Esophagus muscularis mucosa (tissue), 4 donors: ENCODE data around the gene IGIP. TPM values are rescaled to one million over a fixed set of nuclear protein-coding genes. Genes with fewer than 3 reads are reported as not detected.

Source experiments
- DNase-seq: peaks from one replicate; pipeline ENCODE4 v3.0.0-alpha.2; 2017; ENCODE audit errors: extremely low spot score
- H3K27ac ChIP-seq, 4 donors: fragments of 200-600 bp; sonication (generic); replicated peaks in 1 of 4; 1 replicate in 3 of 4; 2 replicates in 1 of 4; pipeline ENCODE4 v1.5.1; 2016 to 2019; ENCODE audit warnings: mild to moderate bottlenecking in 1 of 4
- H3K27me3 ChIP-seq, 4 donors: fragments of 200-600 bp; sonication (generic); one replicate each; pipeline versions ENCODE4 v1.5.1 to v1.6.0; 2016 to 2019
- H3K36me3 ChIP-seq, 4 donors: fragments of 200-600 bp; sonication (generic); one replicate each; pipeline ENCODE4 v1.5.1; 2016 to 2019
- H3K4me1 ChIP-seq, 4 donors: fragments of 200-600 bp; sonication (generic); one replicate each; pipeline ENCODE4 v1.5.1; 2016 to 2019
- H3K4me3 ChIP-seq, 4 donors: fragments of 200-600 bp; sonication (generic); 1 replicate in 2 of 4; 2 replicates in 2 of 4; pipeline ENCODE4 v1.5.1; 2016 to 2019; ENCODE audit warnings: mild to moderate bottlenecking in 4 of 4, moderate library complexity in 1 of 4
- H3K9me3 ChIP-seq, 4 donors: fragments of 200-600 bp; sonication (generic); 1 replicate in 3 of 4; 2 replicates in 1 of 4; pipeline ENCODE4 v1.5.1; 2016 to 2019
- EP300 ChIP-seq: sonication (generic); formaldehyde crosslinking; IDR thresholded peaks from one replicate; pipeline ENCODE4 v1.6.1; 2017; ENCODE audit warnings: antibody characterized with exemption
- POLR2A ChIP-seq: fragments of 450-650 bp; IDR thresholded peaks from one replicate; pipeline ENCODE4 v1.6.1; 2017; ENCODE audit warnings: antibody characterized with exemption, moderate library complexity, mild to moderate bottlenecking, low read depth
- POLR2AphosphoS5 ChIP-seq, 2 donors: sonication (generic); formaldehyde crosslinking; IDR thresholded peaks; one replicate each; pipeline ENCODE4 v1.6.1; 2017; ENCODE audit warnings: antibody characterized with exemption in 2 of 2
- WGBS: methylation state at CpG from one replicate; pipeline ENCODE4 v1.1.5; 2018; 5-methylcytosine and 5-hydroxymethylcytosine counted together
- intact Hi-C: fragments of 100-400 bp; cut with DNase I; formaldehyde crosslinking; loops from one replicate; pipeline ENCODE4 v1.15.1; 2023
- total RNA-seq, 4 donors: library from RNA; depleted of rRNA; stranded (reverse); fragments of >200 nt; gene quantifications; one replicate each; pipeline versions ENCODE4 v1.1.0 to v1.2.1, GENCODE V29; 2016
- TF ChIP-seq, protein P1 (sequence below), 3 experiments: fragments of 200-600 bp in 2 of 3; fragments of 450-650 bp in 1 of 3; sonication (generic) in 2 of 3; IDR thresholded peaks; one replicate each; pipeline ENCODE4 v1.5.1; 2017 to 2019; ENCODE audit warnings: antibody characterized with exemption in 3 of 3, mild to moderate bottlenecking in 2 of 3, moderate library complexity in 1 of 3

IGIP gene
- total RNA-seq, 4 donors from 2014 or later: 17.6 to 31.9 (median 27.3) TPM

DNA sequence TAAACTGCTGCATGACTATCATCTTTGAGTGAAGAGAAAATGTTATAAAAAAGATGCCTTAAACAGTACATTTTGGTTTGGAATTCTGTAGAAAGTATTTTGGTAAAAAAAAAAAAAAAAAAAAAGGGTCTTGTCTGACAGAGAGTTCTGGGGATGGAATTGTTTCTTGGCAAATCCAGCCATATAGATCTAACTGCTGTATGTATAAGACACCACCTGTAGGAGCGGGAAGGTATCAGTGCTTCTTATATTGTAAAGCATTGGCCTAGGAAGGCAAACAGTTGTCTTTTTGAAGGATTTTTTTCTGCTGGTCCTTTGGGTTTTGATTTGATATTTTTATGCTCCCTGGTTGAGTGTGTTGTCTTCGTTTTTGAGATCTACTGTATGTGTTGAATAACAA is 9.0 kb upstream of the IGIP start:
- intact Hi-C loops: no loop called here
- no peaks in the 10 kb centered on the region for H3K27me3 ChIP-seq
- no peak for DNase-seq
- H3K27ac ChIP-seq: peak overlapping the region in 1 of 4 donors; percentile 20
- 79% methylated on average over 2 of the region's 2 CpGs for WGBS
- peak overlapping the region in 1 of 4 donors; percentile 89 for H3K4me3 ChIP-seq
- no peaks in the 10 kb centered on the region for H3K36me3 ChIP-seq
- TF ChIP-seq, protein P1, sequence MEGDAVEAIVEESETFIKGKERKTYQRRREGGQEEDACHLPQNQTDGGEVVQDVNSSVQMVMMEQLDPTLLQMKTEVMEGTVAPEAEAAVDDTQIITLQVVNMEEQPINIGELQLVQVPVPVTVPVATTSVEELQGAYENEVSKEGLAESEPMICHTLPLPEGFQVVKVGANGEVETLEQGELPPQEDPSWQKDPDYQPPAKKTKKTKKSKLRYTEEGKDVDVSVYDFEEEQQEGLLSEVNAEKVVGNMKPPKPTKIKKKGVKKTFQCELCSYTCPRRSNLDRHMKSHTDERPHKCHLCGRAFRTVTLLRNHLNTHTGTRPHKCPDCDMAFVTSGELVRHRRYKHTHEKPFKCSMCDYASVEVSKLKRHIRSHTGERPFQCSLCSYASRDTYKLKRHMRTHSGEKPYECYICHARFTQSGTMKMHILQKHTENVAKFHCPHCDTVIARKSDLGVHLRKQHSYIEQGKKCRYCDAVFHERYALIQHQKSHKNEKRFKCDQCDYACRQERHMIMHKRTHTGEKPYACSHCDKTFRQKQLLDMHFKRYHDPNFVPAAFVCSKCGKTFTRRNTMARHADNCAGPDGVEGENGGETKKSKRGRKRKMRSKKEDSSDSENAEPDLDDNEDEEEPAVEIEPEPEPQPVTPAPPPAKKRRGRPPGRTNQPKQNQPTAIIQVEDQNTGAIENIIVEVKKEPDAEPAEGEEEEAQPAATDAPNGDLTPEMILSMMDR (IDR thresholded peaks at IDR 0.05): no peak
- no peak for TF ChIP-seq POLR2AphosphoS5 (IDR thresholded peaks at IDR 0.05)
- TF ChIP-seq POLR2A: no peak
- TF ChIP-seq EP300: no peak
- peaks cover 50 to 66% (median 65%) of the 10 kb centered on the region in 4 donors for H3K4me1 ChIP-seq
- H3K9me3 ChIP-seq: no peaks in the 10 kb centered on the region

DNA sequence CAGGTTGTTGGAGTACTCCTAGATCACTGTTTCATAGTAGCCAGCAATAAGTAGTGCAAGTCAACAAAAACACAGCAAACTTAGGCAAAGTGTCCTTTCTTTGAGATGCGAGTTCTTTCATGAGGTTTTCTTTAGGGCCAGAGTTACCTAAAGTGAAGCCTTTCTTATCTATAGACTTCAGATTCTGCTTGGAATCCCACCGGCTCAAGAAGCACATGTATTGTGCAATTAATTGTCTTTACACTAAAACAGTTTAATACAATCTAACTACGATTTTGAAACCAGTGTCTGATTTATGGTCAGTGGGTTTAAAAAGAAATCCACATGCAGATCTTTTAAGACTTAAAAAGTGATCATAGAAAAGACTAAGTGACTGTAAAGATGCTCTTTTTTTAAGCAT is 8.2 kb upstream of the IGIP start:
- WGBS: 69% methylated on average over 3 of the region's 3 CpGs
- Histone ChIP-seq H3K4me1 (peaks cover 42 to 63% (median 57%) of the 10 kb centered on the region in 4 donors), H3K9me3 (no peaks in the 10 kb centered on the region), H3K27me3 (no peaks in the 10 kb centered on the region), H3K27ac (no peak overlapping the region), H3K36me3 (no peaks in the 10 kb centered on the region), H3K4me3 (no peak overlapping the region)
- TF ChIP-seq POLR2AphosphoS5 (IDR thresholded peaks at IDR 0.05) (no peak), EP300 (no peak), POLR2A (no peak)
- TF ChIP-seq, protein P1 (IDR thresholded peaks at IDR 0.05): no peak
- intact Hi-C loops: no loop called here
- DNase-seq: no peak

DNA sequence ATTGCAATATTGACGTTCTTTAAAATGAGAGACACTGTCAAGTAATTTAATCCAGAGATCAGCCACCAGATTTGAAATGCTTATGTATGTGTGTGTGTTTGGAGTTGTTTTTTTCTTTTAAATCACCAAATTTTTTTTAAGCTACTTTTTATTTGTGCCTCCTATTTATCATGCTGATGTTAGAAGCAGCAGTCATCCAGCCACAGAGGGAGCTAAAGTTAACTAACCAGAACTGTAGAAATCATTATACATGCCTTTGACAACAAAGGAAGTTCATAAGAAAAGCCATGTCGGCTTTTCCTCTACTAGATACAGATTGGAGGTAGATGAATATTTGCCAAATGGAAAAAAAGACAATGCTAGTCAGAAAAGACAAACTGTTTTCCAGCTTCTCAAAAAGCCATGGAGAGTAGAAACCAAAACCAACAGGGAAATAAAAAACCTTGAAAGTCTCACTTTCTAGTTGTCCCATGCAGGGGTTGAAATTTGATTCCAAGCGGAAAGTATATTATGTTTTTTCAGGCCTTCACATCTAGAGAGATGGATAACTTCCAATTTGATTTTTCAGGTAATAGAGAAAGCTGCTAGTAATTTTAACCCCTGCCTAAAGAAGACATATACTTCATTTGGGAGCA is 7.3 kb upstream of the IGIP start:
- H3K27me3 ChIP-seq: no peaks in the 10 kb centered on the region
- TF ChIP-seq EP300: no peak
- TF ChIP-seq, protein P1 (IDR thresholded peaks at IDR 0.05): peak in 2 of 3 experiments; percentile 8 to 13
- no peak for DNase-seq
- H3K9me3 ChIP-seq: no peaks in the 10 kb centered on the region
- intact Hi-C loops: no loop called here
- H3K4me1 ChIP-seq: peaks cover 34 to 58% (median 50%) of the 10 kb centered on the region in 4 donors
- 72% methylated on average over 3 of the region's 3 CpGs for WGBS
- H3K27ac ChIP-seq: no peak overlapping the region
- H3K36me3 ChIP-seq: no peaks in the 10 kb centered on the region
- H3K4me3 ChIP-seq: no peak overlapping the region

DNA sequence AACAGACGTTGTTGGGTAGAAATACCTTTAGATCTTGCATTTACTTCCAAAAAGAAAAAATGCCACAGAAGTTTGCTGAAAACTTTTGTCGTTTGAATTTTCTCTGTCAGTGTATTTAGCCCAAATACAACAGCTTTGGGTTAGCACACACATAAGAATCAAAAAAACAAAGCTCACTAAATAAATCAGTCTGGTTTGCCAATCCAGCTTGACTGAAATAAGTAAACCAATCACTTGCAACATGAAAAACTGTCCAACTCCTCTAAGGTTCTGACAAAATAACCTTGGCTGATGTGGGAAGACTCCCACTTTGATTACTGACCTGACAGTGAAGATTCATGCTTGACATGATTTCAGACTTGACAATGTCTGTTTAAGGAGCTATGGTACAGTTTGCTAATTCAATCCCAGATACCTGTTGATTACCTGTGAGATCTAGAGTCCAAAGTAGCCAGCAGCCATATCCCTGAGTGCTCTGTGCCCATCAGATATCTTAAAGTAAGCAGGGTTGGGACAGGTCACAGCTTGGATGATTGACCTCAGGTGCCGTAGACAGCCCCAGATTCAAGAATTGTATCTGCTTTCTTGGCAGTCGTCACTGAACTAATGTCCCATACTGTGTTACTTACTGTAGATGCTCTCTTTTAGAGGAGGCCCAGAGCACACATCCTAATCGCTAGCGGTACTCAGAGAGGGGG is 727 bp downstream of the IGIP start:
- Histone ChIP-seq H3K27me3 (no peaks in the 10 kb centered on the region), H3K4me1 (peaks cover 8 to 28% (median 25%) of the 10 kb centered on the region in 4 donors), H3K27ac (no peak overlapping the region), H3K4me3 (no peak overlapping the region), H3K9me3 (no peaks in the 10 kb centered on the region), H3K36me3 (no peaks in the 10 kb centered on the region)
- DNase-seq: no peak
- 89% methylated on average over 6 of the region's 6 CpGs for WGBS
- intact Hi-C loops: no loop called here
- TF ChIP-seq, protein P1 (IDR thresholded peaks at IDR 0.05): no peak
- TF ChIP-seq POLR2AphosphoS5 (IDR thresholded peaks at IDR 0.05) (no peak), EP300 (no peak), POLR2A (no peak)
